ENCODE results near the gene CREB5.
"Not testable (repeated sequence)": the region's sequence is repeated elsewhere in the genome, so short reads cannot be mapped to it uniquely, and the experiment has no call there.

CREB5 gene

GRCh38 chr7:28595076-28595475, 182.8 kb downstream of the CREB5 start:
- DNase-seq (ENCODE audit: low spot score), result no peak
- Mint-ChIP-seq H3K4me1 (ENCODE audit: low read depth) (peaks cover 10% of the 10 kb centered on the region), H3K27me3 (ENCODE audit: low read depth) (no peaks in the 10 kb centered on the region), H3K27ac (no peak overlapping the region), H3K9me3 (no peaks in the 10 kb centered on the region), H3K4me3 (no peak overlapping the region), H3K36me3 (ENCODE audit: low read depth) (no peaks in the 10 kb centered on the region)

GRCh38 chr7:28595801-28596200, 183.5 kb downstream of the CREB5 start:
- Mint-ChIP-seq H3K4me3 (no peak overlapping the region), H3K27me3 (ENCODE audit: low read depth) (no peaks in the 10 kb centered on the region)

GRCh38 chr7:28596245-28596935, 184.1 kb downstream of the CREB5 start:
- Mint-ChIP-seq H3K27me3 (ENCODE audit: low read depth) (no peaks in the 10 kb centered on the region), H3K27ac (no peak overlapping the region), H3K36me3 (ENCODE audit: low read depth) (no peaks in the 10 kb centered on the region), H3K9me3 (no peaks in the 10 kb centered on the region), H3K4me3 (no peak overlapping the region), H3K4me1 (ENCODE audit: low read depth) (peaks cover 2% of the 10 kb centered on the region)
- DNase-seq (ENCODE audit: low spot score), result no peak

More at GRCh38 chr7:28595801-28596200, 183.5 kb downstream of the CREB5 start:
- Mint-ChIP-seq H3K4me1 (ENCODE audit: low read depth) (peaks cover 8% of the 10 kb centered on the region), H3K27ac (no peak overlapping the region), H3K36me3 (ENCODE audit: low read depth) (no peaks in the 10 kb centered on the region), H3K9me3 (no peaks in the 10 kb centered on the region)
- no peak for DNase-seq (ENCODE audit: low spot score)

DNA sequence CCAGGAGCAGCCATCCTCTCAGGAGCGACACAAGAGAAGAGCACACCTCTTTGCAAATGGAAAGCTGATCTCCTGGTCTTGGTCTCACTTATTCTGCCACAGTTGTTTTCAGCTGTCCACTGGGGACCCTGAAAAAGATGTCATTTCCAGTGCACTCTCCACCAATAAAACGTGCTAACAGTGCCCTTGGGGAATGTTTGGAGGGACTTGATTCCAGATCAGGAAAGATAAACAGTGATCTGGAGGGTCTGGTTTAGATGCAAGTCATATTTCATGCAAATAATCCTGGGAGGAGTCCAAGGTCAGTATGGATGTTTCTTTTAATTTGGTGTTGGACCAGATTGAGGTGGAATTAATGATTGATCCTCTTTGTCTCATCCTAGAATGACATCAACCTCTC, 185.0 kb downstream of the CREB5 start:
- no peaks in the 10 kb centered on the region for H3K36me3 Mint-ChIP-seq (ENCODE audit: low read depth)
- no peaks in the 10 kb centered on the region for H3K4me1 Mint-ChIP-seq (ENCODE audit: low read depth)
- no peaks in the 10 kb centered on the region for H3K9me3 Mint-ChIP-seq
- no peak for DNase-seq (ENCODE audit: low spot score)
- no peak overlapping the region for H3K27ac Mint-ChIP-seq
- no peak overlapping the region for H3K4me3 Mint-ChIP-seq
- H3K27me3 Mint-ChIP-seq (ENCODE audit: low read depth), result no peaks in the 10 kb centered on the region

DNA sequence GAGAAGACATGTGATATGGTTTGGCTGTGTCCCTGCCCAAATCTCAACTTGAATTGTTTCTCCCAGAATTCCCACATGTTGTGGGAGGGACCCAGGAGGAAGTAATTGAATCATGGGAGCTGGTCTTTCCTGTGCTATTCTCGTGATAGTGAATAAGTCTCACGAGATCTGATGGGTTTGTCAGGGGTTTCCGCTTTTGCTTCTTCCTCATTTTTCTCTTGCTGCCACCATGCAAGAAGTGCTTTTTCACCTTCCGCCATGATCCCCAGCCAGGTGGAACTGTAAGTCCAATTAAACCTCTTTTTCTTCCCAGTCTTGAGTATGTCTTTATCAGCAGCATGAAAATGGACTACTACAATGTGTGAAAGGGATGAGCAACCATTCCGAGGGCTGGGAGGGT, 185.7 kb downstream of the CREB5 start:
- H3K27me3 Mint-ChIP-seq (ENCODE audit: low read depth); H3K4me3 Mint-ChIP-seq; H3K4me1 Mint-ChIP-seq (ENCODE audit: low read depth); H3K9me3 Mint-ChIP-seq; H3K36me3 Mint-ChIP-seq (ENCODE audit: low read depth); DNase-seq (ENCODE audit: low spot score); H3K27ac Mint-ChIP-seq: not testable (repeated sequence)

GRCh38 chr7:28598586-28598985, 186.3 kb downstream of the CREB5 start:
- Mint-ChIP-seq H3K4me3 (no peak overlapping the region), H3K36me3 (ENCODE audit: low read depth) (no peaks in the 10 kb centered on the region), H3K9me3 (no peaks in the 10 kb centered on the region), H3K27ac (no peak overlapping the region), H3K27me3 (ENCODE audit: low read depth) (peaks cover 2% of the 10 kb centered on the region), H3K4me1 (ENCODE audit: low read depth) (no peaks in the 10 kb centered on the region)
- DNase-seq (ENCODE audit: low spot score), result no peak

- no peak overlapping the region for H3K27ac Mint-ChIP-seq
- no peaks in the 10 kb centered on the region for H3K4me1 Mint-ChIP-seq (ENCODE audit: low read depth)
- H3K4me3 Mint-ChIP-seq, result no peak overlapping the region
- no peaks in the 10 kb centered on the region for H3K9me3 Mint-ChIP-seq
- no peak for DNase-seq (ENCODE audit: low spot score)
- H3K36me3 Mint-ChIP-seq (ENCODE audit: low read depth), result no peaks in the 10 kb centered on the region
- H3K27me3 Mint-ChIP-seq (ENCODE audit: low read depth), result peaks cover 2% of the 10 kb centered on the region
Observed at GRCh38 chr7:28599411-28599810, 187.1 kb downstream of the CREB5 start.

- DNase-seq (ENCODE audit: low spot score), result no peak
- no peaks in the 10 kb centered on the region for H3K36me3 Mint-ChIP-seq (ENCODE audit: low read depth)
- H3K4me1 Mint-ChIP-seq (ENCODE audit: low read depth), result no peaks in the 10 kb centered on the region
- H3K27me3 Mint-ChIP-seq (ENCODE audit: low read depth), result peaks cover 4% of the 10 kb centered on the region
- H3K9me3 Mint-ChIP-seq, result no peaks in the 10 kb centered on the region
- no peak overlapping the region for H3K27ac Mint-ChIP-seq
- H3K4me3 Mint-ChIP-seq, result no peak overlapping the region
Observed at GRCh38 chr7:28602282-28602681, 190.0 kb downstream of the CREB5 start.

GRCh38 chr7:28605427-28606085, 193.2 kb downstream of the CREB5 start:
- Mint-ChIP-seq H3K36me3 (ENCODE audit: low read depth) (no peaks in the 10 kb centered on the region), H3K9me3 (no peaks in the 10 kb centered on the region), H3K4me1 (ENCODE audit: low read depth) (no peaks in the 10 kb centered on the region), H3K4me3 (no peak overlapping the region), H3K27ac (no peak overlapping the region), H3K27me3 (ENCODE audit: low read depth) (peaks cover 6% of the 10 kb centered on the region)
- DNase-seq (ENCODE audit: low spot score), result no peak

DNA sequence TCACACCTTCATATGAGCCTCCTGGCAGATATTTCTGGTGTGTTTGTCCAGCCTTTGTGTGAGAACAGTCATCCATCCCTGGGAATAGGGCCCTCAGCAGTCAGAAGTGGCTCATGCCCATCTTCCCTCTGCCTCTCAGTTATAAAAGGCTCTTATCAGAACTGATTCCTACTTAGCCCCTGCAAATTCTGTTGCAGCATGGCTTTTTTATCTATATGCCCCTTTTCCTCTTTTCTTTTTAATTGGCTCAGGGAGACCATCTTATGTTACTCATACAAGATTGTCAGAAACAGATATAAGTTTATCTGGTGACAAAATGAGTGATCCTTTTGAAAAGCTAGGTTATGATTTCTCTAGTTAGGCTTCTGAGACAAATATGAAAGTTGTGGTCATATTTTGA, 194.1 kb downstream of the CREB5 start:
- H3K4me3 Mint-ChIP-seq, result no peak overlapping the region
- H3K36me3 Mint-ChIP-seq (ENCODE audit: low read depth), result no peaks in the 10 kb centered on the region
- no peak overlapping the region for H3K27ac Mint-ChIP-seq
- H3K4me1 Mint-ChIP-seq (ENCODE audit: low read depth), result no peaks in the 10 kb centered on the region
- H3K9me3 Mint-ChIP-seq, result no peaks in the 10 kb centered on the region
- DNase-seq (ENCODE audit: low spot score), result no peak
- H3K27me3 Mint-ChIP-seq (ENCODE audit: low read depth), result peaks cover 6% of the 10 kb centered on the region

DNA sequence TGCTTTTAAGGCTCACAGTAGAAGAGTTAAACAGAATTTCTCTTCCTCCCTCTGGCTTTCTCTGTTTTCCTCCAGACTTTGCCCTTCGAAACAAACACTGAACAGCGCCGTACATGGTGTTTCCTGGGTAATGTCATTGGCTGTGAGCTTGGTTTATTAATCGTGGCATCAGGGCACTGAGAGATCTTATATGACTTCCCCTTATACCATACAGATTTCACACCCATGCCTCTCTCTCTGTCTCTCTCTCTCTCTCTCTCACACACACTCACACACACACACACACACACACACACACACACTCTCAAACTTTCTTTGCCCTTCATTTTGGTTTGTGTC, 195.5 kb downstream of the CREB5 start:
- no peak for DNase-seq (ENCODE audit: low spot score)
- Mint-ChIP-seq H3K9me3 (no peaks in the 10 kb centered on the region), H3K27me3 (ENCODE audit: low read depth) (peaks cover 6% of the 10 kb centered on the region), H3K27ac (no peak overlapping the region), H3K4me3 (no peak overlapping the region), H3K36me3 (ENCODE audit: low read depth) (no peaks in the 10 kb centered on the region), H3K4me1 (ENCODE audit: low read depth) (no peaks in the 10 kb centered on the region)

DNA sequence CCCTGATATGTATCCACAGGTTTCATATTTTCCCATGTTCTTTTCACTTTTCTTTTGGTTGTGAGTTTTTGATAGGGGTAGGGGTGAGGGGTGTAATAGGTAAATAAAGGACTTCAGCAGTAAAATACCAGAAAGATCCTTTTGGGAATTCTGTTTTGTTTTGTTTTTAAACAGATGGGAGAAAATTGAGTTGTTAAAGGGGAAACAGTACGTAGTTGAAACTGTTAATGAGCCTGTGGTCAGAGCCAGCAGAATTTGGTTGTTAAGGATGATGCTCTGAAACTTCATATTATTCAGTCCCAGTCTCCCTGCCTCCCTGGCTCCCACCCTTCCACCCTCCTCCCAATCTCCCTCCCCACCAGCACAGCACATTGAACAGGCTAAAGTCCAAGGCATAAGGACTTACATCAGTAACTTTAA, 195.9 kb downstream of the CREB5 start:
- Mint-ChIP-seq H3K9me3 (no peaks in the 10 kb centered on the region), H3K4me1 (ENCODE audit: low read depth) (no peaks in the 10 kb centered on the region), H3K4me3 (no peak overlapping the region), H3K36me3 (ENCODE audit: low read depth) (no peaks in the 10 kb centered on the region), H3K27ac (no peak overlapping the region), H3K27me3 (ENCODE audit: low read depth) (peaks cover 6% of the 10 kb centered on the region)
- DNase-seq (ENCODE audit: low spot score), result no peak

GRCh38 chr7:28608731-28609130, 196.4 kb downstream of the CREB5 start:
- DNase-seq (ENCODE audit: low spot score), result no peak
- Mint-ChIP-seq H3K36me3 (ENCODE audit: low read depth) (no peaks in the 10 kb centered on the region), H3K4me1 (ENCODE audit: low read depth) (no peaks in the 10 kb centered on the region), H3K9me3 (no peaks in the 10 kb centered on the region), H3K27me3 (ENCODE audit: low read depth) (peaks cover 4% of the 10 kb centered on the region), H3K4me3 (no peak overlapping the region), H3K27ac (no peak overlapping the region)

GRCh38 chr7:28609608-28610007, 197.3 kb downstream of the CREB5 start:
- Mint-ChIP-seq H3K36me3 (ENCODE audit: low read depth) (no peaks in the 10 kb centered on the region), H3K4me1 (ENCODE audit: low read depth) (no peaks in the 10 kb centered on the region), H3K9me3 (no peaks in the 10 kb centered on the region), H3K27ac (no peak overlapping the region), H3K27me3 (ENCODE audit: low read depth) (peaks cover 4% of the 10 kb centered on the region), H3K4me3 (no peak overlapping the region)
- DNase-seq (ENCODE audit: low spot score), result no peak

DNA sequence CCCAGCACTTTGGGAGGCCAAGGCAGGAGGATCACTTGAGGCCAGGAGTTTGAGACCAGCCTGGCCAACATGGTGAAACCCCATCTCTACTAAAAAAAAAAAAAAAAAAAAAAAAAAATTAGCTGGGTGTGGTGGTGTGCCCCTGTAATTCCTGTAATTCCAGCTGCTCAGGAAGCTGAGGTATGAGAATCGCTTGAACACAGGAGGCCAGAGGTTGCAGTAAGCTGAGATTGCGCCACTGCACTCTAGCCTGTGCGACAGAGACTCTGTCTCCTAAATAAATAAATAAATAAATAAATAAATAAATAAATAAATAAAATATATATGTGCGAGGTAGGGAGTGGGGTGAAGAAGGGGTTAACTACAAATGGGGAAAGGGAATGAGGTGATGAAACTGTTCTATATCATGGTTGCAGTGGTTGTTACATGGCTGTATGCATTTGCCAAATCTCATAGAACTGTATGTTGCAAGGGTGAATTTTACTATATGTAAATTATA, 199.1 kb downstream of the CREB5 start:
- not testable (repeated sequence) for H3K4me3 Mint-ChIP-seq; H3K4me1 Mint-ChIP-seq (ENCODE audit: low read depth); H3K27me3 Mint-ChIP-seq (ENCODE audit: low read depth); H3K36me3 Mint-ChIP-seq (ENCODE audit: low read depth); DNase-seq (ENCODE audit: low spot score); H3K9me3 Mint-ChIP-seq; H3K27ac Mint-ChIP-seq

Measured in T-helper 2 cell treated with Interferon-gamma antibody and Interleukin-4, amounts not matched to agents 5 μg/mL and 100 μg/mL, for 36 hours (primary cell).